Activated CD4-positive, alpha-beta memory T cell treated with anti-CD3 and anti-CD28 coated beads for 36 hours (primary cell): ENCODE results near the gene PDK4. TPM values are rescaled to one million over a fixed set of nuclear protein-coding genes. Genes with fewer than 3 reads are reported as not detected.
"Not testable (repeated sequence)": the region's sequence is repeated elsewhere in the genome, so short reads cannot be mapped to it uniquely, and the experiment has no call there.

ENCODE experiments used
- CTCF ChIA-PET: fragments of 350-600 bp; sonication (Branson Sonifier 250); formaldehyde crosslinking; loops from one replicate; lab custom pipeline; 2021; ENCODE audit warnings: antibody characterized with exemption, inconsistent platforms; lab: Charles Lee
- POLR2A ChIA-PET: fragments of 350-600 bp; sonication (Branson Sonifier 250); formaldehyde crosslinking; loops from one replicate; lab custom pipeline; 2021; ENCODE audit warnings: antibody characterized with exemption; lab: Charles Lee
- DNase-seq: peaks from one replicate; pipeline ENCODE4 v3.0.0-alpha.2; 2020
- H3K27ac Mint-ChIP-seq: one replicate; pipeline ENCODE4 v1.8.0; 2021; ENCODE audit warnings: mixed read lengths
- H3K27me3 Mint-ChIP-seq: one replicate; pipeline ENCODE4 v1.8.0; 2021; ENCODE audit warnings: mixed read lengths
- H3K36me3 Mint-ChIP-seq: one replicate; pipeline ENCODE4 v1.8.0; 2021; ENCODE audit warnings: mixed read lengths
- H3K4me1 Mint-ChIP-seq: one replicate; pipeline ENCODE4 v1.8.0; 2021; ENCODE audit warnings: low read depth, mixed read lengths
- H3K4me3 Mint-ChIP-seq: one replicate; pipeline ENCODE4 v1.8.0; 2021; ENCODE audit warnings: mild to moderate bottlenecking, mixed read lengths
- H3K9me3 Mint-ChIP-seq: one replicate; pipeline ENCODE4 v1.8.0; 2021; ENCODE audit warnings: mixed read lengths
- intact Hi-C: fragments of 100-400 bp; cut with micrococcal nuclease; formaldehyde crosslinking; loops from one replicate; pipeline ENCODE4 v1.15.1; 2023
- total RNA-seq, 2 experiments: library from RNA; stranded (reverse); gene quantifications; one replicate each; pipeline ENCODE4 v1.2.3, GENCODE V29; 2021

PDK4 gene
- total RNA-seq, 2 experiments from 2014 or later = not detected

DNA sequence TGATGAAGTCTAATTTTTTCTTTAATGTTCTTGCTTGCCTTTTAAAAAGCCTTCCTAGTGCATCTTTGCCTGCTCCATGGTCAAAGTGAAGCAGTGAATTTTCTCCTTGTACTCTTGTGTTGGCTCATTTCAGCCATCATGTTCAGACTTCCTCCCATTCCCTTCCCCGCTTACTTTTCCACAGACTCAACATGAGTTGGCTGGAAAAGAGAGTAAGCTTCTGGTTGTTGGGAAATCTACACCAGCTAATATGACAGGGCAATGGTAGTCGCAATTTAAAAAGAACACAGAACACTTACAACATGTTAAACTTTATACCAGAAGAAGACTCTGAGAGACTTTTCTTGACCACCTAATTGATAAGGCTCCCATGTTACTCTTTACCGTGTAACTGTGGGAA, 24.3 kb upstream of the PDK4 start:
- CTCF ChIA-PET = no interaction called here
- POLR2A ChIA-PET = no interaction called here

DNA sequence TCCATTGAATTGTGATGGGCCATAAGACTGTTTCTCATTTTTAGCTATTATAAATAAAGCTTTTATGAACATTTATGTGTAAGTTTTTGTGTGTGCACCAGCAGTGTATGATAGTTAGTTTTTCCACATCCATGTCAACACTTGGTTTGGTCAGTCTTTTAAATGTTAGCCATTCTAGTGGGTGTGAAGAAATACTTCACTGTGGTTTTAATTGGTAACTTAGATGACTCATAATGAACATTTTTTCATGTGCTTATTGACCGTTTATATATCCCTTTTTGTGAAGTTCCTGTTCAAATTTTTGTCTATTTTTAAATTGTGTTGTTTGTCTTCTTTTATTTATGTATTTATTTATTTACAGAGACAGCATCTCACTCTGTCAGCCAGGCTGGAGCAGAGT, 23.6 kb upstream of the PDK4 start:
- Mint-ChIP-seq H3K9me3 (no peaks in the 10 kb centered on the region), H3K27ac (no peak overlapping the region), H3K27me3 (peaks cover 3% of the 10 kb centered on the region), H3K36me3 (no peaks in the 10 kb centered on the region), H3K4me3 (no peak overlapping the region), H3K4me1 (no peaks in the 10 kb centered on the region)
- intact Hi-C loops = no loop called here
- ChIA-PET POLR2A (no interaction called here), CTCF (no interaction called here)
- DNase-seq = no peak

More for the DNA sequence above, 24.3 kb upstream of the PDK4 start:
- Mint-ChIP-seq H3K36me3 (no peaks in the 10 kb centered on the region), H3K4me3 (no peak overlapping the region), H3K27me3 (peaks cover 3% of the 10 kb centered on the region), H3K4me1 (no peaks in the 10 kb centered on the region), H3K9me3 (no peaks in the 10 kb centered on the region), H3K27ac (no peak overlapping the region)
- DNase-seq = no peak
- intact Hi-C loops = no loop called here

DNA sequence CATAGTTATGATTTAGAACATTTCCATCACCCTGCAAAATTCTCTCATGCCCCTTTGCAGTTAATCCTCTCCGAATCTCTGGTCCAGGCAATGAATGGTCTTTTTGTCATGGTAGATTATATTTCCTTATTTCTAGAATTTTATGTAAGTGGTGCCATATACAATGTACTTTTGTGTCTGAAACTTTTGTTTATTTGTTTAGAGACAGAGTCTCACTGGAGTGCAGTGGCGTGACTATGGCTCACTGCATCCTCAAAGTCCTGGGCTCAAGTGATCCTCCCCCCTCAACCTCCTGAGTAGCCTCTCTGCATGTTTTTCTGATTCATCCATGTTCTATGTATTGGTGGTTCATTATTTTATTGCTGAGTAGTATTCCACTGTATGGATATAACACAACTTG, 23.2 kb upstream of the PDK4 start:
- intact Hi-C loops = no loop called here
- H3K9me3 Mint-ChIP-seq = peaks cover 1% of the 10 kb centered on the region
- ChIA-PET CTCF (no interaction called here), POLR2A (no interaction called here)
- H3K4me3 Mint-ChIP-seq = no peak overlapping the region
- no peak overlapping the region for H3K27ac Mint-ChIP-seq
- peaks cover 3% of the 10 kb centered on the region for H3K27me3 Mint-ChIP-seq
- no peak for DNase-seq
- H3K4me1 Mint-ChIP-seq = no peaks in the 10 kb centered on the region
- H3K36me3 Mint-ChIP-seq = no peaks in the 10 kb centered on the region

DNA sequence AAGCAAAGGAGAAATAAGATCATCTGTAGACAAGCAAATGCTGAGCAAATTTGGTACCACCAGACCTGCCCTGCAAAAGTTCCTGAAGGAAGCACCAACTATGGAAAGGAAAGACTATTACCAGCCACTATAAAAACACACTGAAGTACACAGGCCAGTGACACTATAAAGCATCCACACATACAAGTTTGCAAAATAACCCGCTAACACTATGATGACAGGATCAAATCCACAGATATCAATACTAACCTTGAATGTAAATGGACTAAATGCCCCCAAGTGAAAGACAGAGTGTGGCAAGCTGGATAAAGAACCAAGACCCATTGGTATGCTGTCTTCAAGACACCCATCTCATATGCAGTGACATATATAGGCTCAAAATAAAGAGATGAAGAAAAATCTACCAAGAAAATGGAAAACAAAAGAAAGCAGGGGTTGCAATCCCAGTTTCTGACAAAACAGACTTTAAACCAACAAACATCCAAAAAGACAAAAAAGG, 18.2 kb upstream of the PDK4 start:
- no peak overlapping the region for H3K4me3 Mint-ChIP-seq
- CTCF ChIA-PET = no interaction called here
- DNase-seq = no peak
- no peaks in the 10 kb centered on the region for H3K4me1 Mint-ChIP-seq
- H3K9me3 Mint-ChIP-seq = peaks cover 8% of the 10 kb centered on the region
- H3K27me3 Mint-ChIP-seq = peaks cover 2% of the 10 kb centered on the region
- POLR2A ChIA-PET = no interaction called here
- no peak overlapping the region for H3K27ac Mint-ChIP-seq
- H3K36me3 Mint-ChIP-seq = no peaks in the 10 kb centered on the region
- intact Hi-C loops = no loop called here

DNA sequence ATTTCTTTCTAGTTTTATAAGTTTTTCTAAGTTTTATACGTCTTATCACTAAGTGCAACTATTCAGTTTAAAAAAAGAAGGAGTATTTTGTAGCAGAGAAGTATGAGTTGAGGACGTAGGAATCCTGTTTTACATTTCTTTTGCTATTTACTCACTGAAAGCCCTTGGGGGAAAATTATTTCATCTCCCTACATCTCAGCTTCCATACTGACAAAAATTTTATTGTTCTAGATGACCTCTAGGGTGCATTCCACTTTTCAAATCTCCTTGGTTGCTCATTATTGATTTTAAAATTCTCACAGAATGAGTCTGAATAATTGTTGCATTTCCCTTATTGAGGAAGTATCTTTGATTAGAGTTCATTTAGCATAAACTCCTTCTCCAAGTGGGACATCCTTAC, 14.9 kb upstream of the PDK4 start:
- no peak for DNase-seq
- H3K36me3 Mint-ChIP-seq = no peaks in the 10 kb centered on the region
- no peak overlapping the region for H3K4me3 Mint-ChIP-seq
- intact Hi-C loops = no loop called here
- ChIA-PET POLR2A (no interaction called here), CTCF (no interaction called here)
- no peak overlapping the region for H3K27ac Mint-ChIP-seq
- peaks cover 4% of the 10 kb centered on the region for H3K27me3 Mint-ChIP-seq
- peaks cover 8% of the 10 kb centered on the region for H3K9me3 Mint-ChIP-seq
- H3K4me1 Mint-ChIP-seq = no peaks in the 10 kb centered on the region

DNA sequence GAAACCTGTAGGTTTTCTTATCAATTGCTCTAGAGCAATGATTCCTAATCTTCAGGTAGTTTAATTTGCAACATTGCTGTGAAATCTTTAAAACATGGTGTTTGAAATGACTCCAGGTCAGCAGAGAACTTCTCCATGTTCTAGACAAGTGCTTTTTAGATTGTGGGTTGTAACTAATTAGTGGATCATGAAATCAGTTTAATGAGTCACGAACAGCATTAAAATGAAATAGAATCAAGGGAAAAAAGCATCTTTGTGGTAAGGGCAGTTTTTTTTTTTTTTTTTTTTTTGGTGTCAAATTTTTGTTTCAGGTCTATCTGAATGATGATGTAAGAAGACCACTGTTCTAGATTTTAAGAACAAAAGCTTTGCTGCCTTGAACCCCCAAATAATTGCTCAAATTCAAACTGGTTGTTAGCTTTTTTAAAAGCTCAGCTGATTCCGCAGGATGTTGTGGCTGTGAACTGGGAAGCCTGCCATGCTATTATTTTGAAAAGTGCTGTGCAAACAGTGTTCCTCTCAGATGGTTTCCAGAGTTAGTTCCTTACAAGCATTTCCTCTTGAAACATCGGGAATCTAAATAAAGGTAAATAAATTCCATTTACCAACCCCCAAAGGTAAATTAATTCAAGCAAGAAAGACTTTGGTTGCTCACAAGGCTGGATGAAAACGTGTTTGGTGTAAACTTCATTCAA, 13.1 kb upstream of the PDK4 start:
- DNase-seq = no peak
- Mint-ChIP-seq H3K9me3 (peaks cover 10% of the 10 kb centered on the region), H3K27ac (no peak overlapping the region), H3K36me3 (no peaks in the 10 kb centered on the region), H3K4me1 (no peaks in the 10 kb centered on the region), H3K4me3 (no peak overlapping the region), H3K27me3 (peaks cover 4% of the 10 kb centered on the region)
- intact Hi-C loops = no loop called here
- ChIA-PET POLR2A (no interaction called here), CTCF (no interaction called here)

DNA sequence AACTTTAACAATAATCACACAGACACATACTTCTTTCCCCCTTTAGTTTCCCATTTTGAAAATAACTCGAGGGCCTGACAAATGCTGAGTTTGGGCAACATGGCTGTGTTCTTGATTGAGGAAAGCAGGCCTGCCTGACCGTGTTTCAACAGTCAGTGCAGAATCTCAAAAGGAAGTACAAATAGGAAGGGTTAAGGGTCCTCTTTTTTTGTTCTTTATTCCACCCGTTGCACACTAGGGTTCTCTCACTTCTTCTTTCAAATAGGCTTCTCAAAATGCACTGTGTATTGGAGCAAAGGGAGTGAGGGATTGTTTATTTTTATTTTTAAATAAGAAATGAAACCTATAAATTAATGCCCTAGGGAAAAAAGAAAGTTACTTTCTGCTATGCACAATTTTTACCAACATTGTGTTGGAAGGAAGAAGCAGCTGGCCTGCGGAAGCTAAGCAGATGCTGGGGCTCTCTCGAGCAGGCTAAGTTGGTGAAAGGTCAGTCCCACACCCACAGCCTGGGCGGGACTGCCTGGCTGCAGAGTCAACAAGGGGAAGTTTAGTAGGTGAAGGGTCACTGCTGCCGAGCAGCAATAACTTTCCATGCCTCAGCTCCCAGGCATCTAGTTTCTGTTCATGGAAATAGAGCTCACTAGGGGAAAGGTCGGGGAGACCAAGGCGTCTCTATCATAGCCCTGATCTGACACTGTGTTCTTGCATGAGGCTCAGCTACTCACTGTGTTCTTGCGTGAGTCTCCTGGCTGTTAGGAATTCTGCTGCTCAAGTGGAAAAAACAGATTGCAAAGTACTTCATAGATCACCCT, 12.2 kb upstream of the PDK4 start:
- Mint-ChIP-seq H3K36me3 (no peaks in the 10 kb centered on the region), H3K4me3 (no peak overlapping the region), H3K27me3 (peaks cover 4% of the 10 kb centered on the region), H3K9me3 (peaks cover 5% of the 10 kb centered on the region), H3K27ac (no peak overlapping the region), H3K4me1 (no peaks in the 10 kb centered on the region)
- ChIA-PET POLR2A (no interaction called here), CTCF (interaction anchor here (0.7 kb wide), 1 partner anchor 153 kb away, joined by 4 read pairs; no protein-coding TSS in a partner anchor)
- intact Hi-C loops = no loop called here
- DNase-seq = no peak

DNA sequence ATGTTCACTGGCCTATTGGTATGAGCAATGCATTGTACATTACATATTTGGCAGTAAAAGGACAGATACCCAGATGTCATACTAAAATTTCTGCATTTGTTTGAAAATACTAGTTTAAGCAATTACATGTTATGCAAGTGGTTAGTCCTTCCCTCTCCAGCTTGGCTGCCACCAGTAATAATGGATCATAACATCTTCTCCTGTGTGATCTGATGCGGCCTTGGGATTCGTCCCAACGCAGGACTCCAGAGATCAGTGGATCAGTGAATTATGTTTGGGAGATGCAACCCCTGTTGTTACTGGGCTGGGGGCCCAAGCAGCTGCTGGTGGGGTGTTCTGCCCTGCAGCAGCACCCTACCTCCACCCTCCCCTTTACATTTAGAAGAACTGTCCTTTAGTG, 11.2 kb upstream of the PDK4 start:
- Mint-ChIP-seq H3K4me1 (no peaks in the 10 kb centered on the region), H3K9me3 (peaks cover 5% of the 10 kb centered on the region), H3K4me3 (no peak overlapping the region), H3K36me3 (no peaks in the 10 kb centered on the region), H3K27ac (no peak overlapping the region), H3K27me3 (peaks cover 4% of the 10 kb centered on the region)
- intact Hi-C loops = no loop called here
- POLR2A ChIA-PET = no interaction called here
- DNase-seq = no peak
- CTCF ChIA-PET = no interaction called here

DNA sequence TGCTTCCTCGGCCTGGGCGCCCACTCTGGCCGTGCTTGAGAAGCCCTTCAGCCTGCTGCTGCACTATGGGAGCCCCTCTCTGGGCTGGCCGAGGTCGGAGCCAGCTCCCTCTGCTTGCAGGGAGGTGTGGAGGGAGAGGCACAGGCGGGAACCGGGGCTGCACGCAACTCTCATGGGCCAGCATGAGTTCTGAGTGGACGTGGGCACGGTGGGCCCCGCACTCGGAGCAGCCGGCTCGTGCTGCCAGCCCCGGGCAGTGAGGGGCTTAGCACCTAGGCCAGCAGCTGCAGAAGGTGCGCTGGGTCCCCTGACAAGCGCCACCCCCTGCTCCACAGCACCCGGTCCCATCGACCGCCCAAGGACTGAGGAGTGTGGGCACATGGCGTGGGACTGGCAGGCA, 9.0 kb upstream of the PDK4 start:
- Mint-ChIP-seq H3K27ac (no peak overlapping the region), H3K4me3 (no peak overlapping the region), H3K4me1 (no peaks in the 10 kb centered on the region), H3K9me3 (peaks cover 5% of the 10 kb centered on the region), H3K36me3 (no peaks in the 10 kb centered on the region), H3K27me3 (peaks cover 2% of the 10 kb centered on the region)
- ChIA-PET POLR2A (no interaction called here), CTCF (no interaction called here)
- no peak for DNase-seq
- intact Hi-C loops = no loop called here

DNA sequence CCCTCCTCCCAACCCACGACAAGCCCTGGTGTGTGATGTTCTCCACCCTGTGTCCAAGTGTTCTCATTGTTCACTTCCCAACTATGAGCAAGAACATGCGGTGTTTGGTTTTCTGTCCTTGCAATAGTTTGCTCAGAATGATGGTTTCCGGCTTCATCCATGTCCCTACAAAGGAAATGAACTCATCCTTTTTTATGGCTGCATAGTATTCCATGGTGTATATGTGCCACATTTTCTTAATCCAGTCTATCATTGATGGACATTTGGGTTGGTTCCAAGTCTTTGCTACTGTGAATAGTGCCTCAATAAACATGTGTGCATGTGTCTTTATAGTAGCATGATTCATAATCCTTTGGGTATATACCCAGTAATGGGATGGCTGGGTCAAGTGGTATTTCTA, 8.5 kb upstream of the PDK4 start:
- H3K4me1 Mint-ChIP-seq, intact Hi-C loops, POLR2A ChIA-PET, H3K27me3 Mint-ChIP-seq, H3K4me3 Mint-ChIP-seq, H3K27ac Mint-ChIP-seq, CTCF ChIA-PET, H3K9me3 Mint-ChIP-seq, H3K36me3 Mint-ChIP-seq, DNase-seq: not testable (repeated sequence)

DNA sequence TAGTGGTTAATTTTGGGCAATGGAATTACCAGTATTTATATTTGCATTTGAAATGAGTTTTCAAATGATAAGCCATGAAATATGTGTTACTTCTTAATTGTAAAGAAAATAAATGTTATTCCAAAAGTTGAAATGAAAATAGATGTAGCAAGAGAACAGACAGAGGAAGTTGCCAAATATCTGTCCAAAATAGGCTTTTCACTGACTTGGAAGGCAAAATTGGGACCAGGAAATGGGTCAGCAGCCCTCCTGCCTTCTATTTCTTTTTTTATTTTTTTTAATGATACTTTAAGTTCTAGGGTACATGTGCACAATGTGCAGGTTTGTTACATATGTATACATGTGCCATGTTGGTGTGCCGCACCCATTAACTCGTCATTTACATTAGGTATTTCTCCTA, 8.1 kb upstream of the PDK4 start:
- DNase-seq, CTCF ChIA-PET, intact Hi-C loops, POLR2A ChIA-PET, H3K36me3 Mint-ChIP-seq, H3K4me1 Mint-ChIP-seq, H3K4me3 Mint-ChIP-seq, H3K27me3 Mint-ChIP-seq, H3K9me3 Mint-ChIP-seq, H3K27ac Mint-ChIP-seq: not testable (repeated sequence)

DNA sequence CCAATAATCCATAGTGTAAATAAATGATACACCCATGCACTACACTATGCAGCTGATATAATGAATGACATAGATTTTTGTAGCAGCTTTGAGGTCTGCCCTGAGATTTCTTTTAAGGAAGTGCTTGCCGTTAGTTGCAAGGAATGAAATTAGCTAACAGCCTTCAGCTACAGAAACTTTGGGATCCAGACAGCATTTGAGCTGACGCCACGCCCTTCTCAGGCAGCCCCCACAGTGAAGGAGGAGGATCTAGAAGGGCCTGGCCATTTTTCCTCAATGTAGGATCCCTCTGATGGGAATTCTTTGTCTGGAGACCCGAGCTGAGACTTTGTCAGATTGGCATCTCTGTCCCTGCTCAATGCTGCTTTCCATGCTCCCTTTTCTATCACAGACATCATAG, 6.1 kb upstream of the PDK4 start:
- Mint-ChIP-seq H3K4me3 (no peak overlapping the region), H3K9me3 (peaks cover 5% of the 10 kb centered on the region), H3K4me1 (no peaks in the 10 kb centered on the region), H3K27me3 (peaks cover 7% of the 10 kb centered on the region), H3K27ac (no peak overlapping the region), H3K36me3 (no peaks in the 10 kb centered on the region)
- intact Hi-C loops = no loop called here
- ChIA-PET CTCF (no interaction called here), POLR2A (no interaction called here)
- DNase-seq = no peak

DNA sequence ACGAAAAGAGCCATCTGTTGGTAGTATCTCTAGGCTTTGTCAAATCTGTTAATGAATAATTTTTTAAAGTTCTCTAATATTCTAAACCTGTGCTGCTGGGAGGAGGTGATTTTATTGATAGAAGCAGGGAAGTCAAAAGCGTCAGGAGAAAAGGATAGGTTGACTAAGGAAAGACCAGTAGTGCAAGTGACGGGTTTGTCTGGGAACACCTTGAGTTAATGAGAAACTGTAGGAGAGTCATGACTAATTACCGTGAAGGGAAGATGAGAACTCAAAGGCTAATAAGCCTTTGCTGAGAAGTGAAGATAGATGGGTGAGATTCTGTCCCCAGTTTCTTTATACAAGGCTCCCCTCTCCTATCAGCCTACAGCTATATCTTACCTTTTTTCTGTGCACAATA, 5.0 kb upstream of the PDK4 start:
- POLR2A ChIA-PET = no interaction called here
- peaks cover 15% of the 10 kb centered on the region for H3K27me3 Mint-ChIP-seq
- peaks cover 3% of the 10 kb centered on the region for H3K4me1 Mint-ChIP-seq
- H3K4me3 Mint-ChIP-seq = no peak overlapping the region
- intact Hi-C loops = no loop called here
- no peak overlapping the region for H3K27ac Mint-ChIP-seq
- H3K36me3 Mint-ChIP-seq = no peaks in the 10 kb centered on the region
- CTCF ChIA-PET = no interaction called here
- no peak for DNase-seq
- H3K9me3 Mint-ChIP-seq = peaks cover 5% of the 10 kb centered on the region
